EL (cell line): Measurements from ENCODE around the gene TIMM50.
"Not testable (repeated sequence)": the region's sequence is repeated elsewhere in the genome, so short reads cannot be mapped to it uniquely, and the experiment has no call there.

Source experiments
- DNase-seq: peaks from one replicate; pipeline ENCODE4 v3.0.0-alpha.2; 2016

Gene TIMM50

GRCh38 chr19:39470724-39471339, 9.8 kb upstream of the TIMM50 start:
- no peak for DNase-seq

DNA sequence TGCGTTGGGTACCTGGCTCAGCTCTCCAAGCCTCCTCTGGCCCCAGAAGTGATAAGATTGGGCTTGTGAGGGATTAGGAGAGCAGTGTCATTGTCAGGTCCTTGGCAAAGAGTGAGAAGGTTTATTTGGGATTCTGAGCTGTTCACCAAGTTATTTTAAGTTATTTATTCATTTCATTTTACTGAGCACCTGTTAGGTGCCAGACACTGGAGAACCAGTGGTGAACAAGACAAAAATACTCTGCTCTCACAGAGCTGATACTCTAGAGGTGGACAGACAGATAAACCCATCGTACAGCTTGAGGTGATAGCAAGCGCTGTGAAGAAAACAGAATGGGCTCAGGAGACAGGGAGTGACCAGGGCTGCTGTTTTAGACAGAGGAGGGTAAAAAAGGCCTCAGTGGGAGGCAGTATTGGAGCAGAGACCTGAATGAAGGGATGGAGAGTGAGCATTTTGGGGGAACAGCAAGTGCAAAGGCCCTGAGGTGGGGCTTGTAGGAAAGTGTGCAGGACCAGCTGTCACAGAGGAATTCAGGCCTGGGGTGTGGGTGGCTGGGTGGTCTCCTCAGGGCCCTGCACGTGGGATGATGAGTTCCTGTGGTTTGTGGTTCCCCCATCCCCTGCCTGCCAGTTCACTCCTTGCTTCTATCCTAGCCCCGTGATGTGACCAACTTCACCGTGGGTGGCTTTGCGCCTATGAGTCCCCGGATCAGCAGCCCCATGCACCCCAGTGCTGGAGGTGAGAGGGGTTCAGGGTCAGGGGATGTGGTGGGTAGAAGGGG, 8.7 kb upstream of the TIMM50 start:
- no peak for DNase-seq

DNA sequence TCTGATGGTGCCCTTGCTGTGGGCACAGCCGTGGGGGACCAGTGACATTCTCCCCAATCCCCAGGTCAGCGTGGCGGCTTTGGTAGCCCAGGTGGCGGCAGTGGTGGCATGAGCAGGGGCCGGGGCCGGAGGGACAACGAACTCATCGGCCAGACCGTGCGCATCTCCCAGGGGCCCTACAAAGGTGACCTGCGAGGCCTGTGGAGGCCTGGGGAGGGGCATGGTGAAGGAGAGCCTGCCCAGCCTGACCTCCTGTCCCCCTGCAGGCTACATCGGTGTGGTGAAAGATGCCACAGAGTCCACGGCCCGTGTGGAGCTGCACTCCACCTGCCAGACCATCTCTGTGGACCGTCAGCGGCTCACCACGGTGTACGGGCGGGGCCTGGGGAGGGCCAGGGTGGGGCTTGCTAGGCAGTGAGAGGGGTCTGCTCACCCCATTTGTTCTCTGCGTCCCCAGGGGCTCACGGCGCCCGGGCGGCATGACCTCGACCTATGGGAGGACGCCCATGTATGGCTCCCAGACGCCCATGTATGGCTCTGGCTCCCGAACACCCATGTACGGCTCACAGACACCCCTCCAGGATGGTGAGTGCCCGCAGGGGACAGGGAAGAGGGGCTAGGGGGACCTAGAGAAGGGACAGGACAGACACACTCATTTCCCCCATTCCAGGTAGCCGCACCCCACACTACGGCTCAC, 7.7 kb upstream of the TIMM50 start:
- no peak for DNase-seq

GRCh38 chr19:39473443-39473960, 7.1 kb upstream of the TIMM50 start:
- no peak for DNase-seq

- DNase-seq: peak; percentile 21
Measured at GRCh38 chr19:39474139-39474620, 6.5 kb upstream of the TIMM50 start.

GRCh38 chr19:39475748-39476147, 4.9 kb upstream of the TIMM50 start:
- DNase-seq: no peak

GRCh38 chr19:39479319-39479801, 1.3 kb upstream of the TIMM50 start:
- DNase-seq: not testable (repeated sequence)

GRCh38 chr19:39479916-39480315, 722 bp upstream of the TIMM50 start:
- no peak for DNase-seq

- no peak for DNase-seq
Measured at GRCh38 chr19:39481229-39481545, 549 bp downstream of the TIMM50 start.

DNA sequence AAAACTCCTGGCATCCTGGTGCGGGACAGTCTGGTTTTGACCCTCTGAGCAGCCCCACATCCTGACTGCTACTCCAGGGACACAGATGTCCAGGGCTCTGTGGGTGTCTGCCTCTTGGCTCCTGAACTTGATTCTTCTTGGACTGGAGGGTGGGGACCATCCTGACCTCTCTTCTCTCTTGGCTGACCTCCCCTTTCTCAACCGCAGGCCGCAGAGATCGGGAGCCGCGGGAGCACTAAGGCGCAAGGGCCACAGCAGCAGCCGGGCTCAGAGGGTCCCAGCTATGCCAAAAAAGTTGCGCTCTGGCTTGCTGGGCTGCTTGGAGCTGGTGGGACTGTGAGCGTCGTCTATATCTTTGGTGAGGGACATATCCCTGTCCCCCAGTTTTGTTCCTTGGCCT, 1.0 kb downstream of the TIMM50 start:
- DNase-seq: no peak

- DNase-seq: no peak
Measured at GRCh38 chr19:39483141-39483540, 2.5 kb downstream of the TIMM50 start.

DNA sequence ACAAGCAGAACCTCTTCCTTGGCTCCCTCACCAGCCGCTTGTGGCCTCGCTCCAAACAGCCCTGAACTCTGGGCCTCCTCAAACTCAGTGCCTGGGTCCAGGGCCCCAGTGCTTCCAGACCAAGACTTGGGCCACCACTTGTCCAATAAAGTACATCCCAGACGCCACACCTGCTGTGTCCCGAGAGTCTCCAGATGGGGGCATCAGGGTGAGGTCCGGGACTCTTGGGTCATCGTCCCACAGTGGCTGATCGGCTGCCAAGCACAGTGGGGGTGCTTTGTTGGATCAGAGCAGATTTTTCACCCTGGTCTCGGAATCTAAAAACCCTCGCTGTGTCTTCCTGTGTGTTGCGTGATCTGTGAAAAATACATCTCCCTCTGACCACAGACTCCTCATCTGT, 9.1 kb downstream of the TIMM50 start:
- DNase-seq: no peak

DNA sequence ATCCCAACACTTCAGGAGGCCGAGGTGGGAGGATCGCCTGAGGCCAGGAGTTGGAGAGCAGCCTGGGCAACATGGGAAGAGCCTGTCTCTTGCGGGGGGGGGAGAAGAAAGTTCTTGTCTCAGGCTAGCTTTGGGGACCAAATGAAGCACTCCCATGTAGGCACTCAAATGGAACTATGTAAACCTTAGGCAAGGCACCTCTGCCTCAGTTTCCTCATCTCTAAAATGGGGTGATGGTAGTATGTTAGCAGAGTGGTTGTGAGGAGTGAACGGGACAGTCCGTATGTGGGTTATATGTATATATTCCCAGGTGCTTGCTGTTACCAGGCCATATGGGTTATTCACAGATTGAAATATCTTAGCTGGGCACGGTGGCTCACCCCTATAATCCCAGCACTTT, 11.6 kb downstream of the TIMM50 start:
- DNase-seq: no peak

GRCh38 chr19:39492788-39493187, 12.2 kb downstream of the TIMM50 start:
- no peak for DNase-seq

DNA sequence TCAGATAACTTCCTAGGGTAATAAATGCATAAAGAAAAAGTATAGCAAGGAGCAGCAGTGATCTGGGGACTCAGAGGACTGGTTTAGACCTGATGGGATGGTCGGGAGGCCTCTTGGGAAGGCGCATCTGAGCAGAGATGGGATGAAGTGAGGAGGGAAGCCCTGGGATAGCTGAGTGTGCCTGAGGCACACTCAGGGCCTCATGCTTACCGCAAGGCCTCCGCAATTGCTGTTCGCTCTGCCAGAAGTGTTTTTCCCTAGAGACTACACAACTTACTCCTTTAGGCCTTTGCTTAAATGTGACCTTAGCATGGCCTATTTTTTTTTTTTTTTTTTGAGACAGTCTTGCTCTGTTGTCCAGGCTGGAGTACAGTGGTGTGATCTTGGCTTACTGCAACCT, 14.0 kb downstream of the TIMM50 start:
- DNase-seq: no peak

DNA sequence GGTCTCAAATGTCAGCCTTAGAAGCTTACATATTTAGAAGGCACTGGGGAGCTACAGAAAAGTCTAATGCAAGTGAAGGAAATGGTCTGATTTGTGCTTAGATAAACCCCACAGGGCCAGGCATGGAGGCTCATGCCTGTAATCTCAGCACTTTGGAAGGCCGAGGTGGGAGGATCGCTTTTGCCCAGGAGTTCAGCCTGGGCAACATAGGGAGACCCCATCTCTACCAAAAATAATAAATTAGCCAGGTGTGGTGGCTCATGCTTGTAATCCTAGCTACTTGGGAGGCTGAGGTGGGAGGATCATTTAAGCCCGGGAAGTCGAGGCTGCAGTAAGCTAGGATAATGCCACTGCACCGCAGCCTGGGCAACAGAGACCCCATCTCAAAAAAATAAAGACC, 15.4 kb downstream of the TIMM50 start:
- no peak for DNase-seq

DNA sequence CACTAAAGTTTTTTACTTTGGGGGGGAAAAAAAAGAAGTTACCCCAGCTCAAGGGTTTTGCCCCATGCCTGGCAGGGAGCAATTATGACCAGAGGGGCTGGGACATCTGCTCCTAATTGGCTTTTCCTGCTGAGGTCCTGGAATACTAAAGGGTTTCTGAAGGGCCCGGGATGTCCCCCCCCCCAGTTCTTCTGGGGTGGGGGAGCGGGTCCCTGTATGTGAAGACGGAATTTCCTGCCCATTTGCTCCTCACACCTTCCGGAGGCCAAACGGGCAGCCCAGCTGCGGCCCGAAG, 17.0 kb downstream of the TIMM50 start:
- DNase-seq: no peak

- DNase-seq: peak; percentile 36
Measured at GRCh38 chr19:39497996-39498797, 17.6 kb downstream of the TIMM50 start.

GRCh38 chr19:39498798-39499642, 18.4 kb downstream of the TIMM50 start, which contains the start of gene DLL3:
Gene DLL3, plus strand, starts transcription at chr19:39498947. Its CDS starts 28 bp downstream, at chr19:39498975.
- no peak for DNase-seq

GRCh38 chr19:39499932-39500331, 19.3 kb downstream of the TIMM50 start:
- DNase-seq: no peak

DNA sequence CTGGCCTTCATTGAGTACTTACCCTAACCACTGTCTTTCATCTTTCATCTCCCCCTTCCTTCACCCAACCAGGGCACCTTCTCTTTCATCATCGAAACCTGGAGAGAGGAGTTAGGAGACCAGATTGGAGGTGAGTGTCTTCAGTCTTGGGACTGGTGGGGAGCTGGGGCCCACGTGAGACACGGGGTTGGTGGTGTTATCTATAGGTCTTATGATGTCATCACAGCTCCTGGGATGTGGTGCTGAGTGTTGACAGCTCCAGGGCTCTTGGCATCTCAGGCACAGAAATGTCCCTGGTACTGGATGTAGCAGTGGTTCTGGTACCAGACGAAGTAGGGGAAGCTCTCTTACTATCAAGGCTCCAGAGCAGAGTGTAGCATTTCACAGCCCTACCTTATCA, 19.9 kb downstream of the TIMM50 start:
- no peak for DNase-seq

DNA sequence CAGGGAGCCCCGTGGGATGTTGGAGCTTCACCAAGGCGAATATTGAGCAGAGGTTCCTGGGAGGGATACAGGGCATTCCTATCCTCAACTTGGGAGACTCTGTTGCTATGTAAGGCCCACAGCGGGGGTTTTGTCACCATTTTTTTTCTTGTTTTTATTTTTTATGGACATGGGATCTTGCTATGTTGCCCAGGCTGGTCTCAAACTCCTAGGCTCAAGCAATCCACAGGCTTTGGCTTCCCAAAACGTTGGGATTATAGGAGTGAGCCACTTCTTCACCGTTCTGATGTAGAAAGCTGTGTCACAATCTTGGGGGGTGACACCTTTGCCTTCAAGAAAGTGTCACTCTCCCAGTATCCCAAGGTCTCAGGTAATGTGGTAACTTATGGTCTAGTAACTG, 20.7 kb downstream of the TIMM50 start:
- no peak for DNase-seq
